Lower leg skin (tissue), 3 donors: ENCODE data around the gene NFE2L1.

Experiments used
- POLR2A ChIP-seq, 2 donors: fragments of 450-650 bp; IDR thresholded peaks; one replicate each; pipeline ENCODE4 v1.6.1; 2016 to 2017; ENCODE audit warnings: antibody characterized with exemption in 2 of 2, mild to moderate bottlenecking in 1 of 2, moderate library complexity in 1 of 2
- TF ChIP-seq, protein P1 (sequence below), 3 donors: fragments of 450-650 bp; IDR thresholded peaks; one replicate each; pipeline ENCODE4 v1.5.1; 2016; ENCODE audit warnings: antibody characterized with exemption in 3 of 3, mild to moderate bottlenecking in 3 of 3, moderate library complexity in 2 of 3

DNA sequence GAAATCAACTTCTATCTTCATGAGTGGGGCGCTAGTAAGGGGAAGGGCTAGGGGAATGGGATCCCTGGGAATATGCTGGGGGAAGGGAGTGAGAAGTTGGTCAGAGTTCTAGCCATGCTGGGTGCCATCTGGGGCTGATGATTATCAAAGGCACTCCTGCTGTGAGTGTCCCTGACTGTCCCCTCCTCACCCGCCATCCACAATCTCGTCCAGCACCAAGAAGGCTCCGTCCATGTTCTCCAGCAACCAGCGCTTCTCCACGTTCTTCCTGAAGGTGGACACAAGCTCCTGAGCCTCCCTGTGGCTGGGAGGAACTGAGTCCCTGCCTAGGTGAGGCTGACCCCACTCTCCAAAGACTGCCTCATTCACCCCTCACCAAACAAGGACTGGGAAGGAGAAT lies 16.2 kb upstream of the NFE2L1 start:
- TF ChIP-seq, protein P1, sequence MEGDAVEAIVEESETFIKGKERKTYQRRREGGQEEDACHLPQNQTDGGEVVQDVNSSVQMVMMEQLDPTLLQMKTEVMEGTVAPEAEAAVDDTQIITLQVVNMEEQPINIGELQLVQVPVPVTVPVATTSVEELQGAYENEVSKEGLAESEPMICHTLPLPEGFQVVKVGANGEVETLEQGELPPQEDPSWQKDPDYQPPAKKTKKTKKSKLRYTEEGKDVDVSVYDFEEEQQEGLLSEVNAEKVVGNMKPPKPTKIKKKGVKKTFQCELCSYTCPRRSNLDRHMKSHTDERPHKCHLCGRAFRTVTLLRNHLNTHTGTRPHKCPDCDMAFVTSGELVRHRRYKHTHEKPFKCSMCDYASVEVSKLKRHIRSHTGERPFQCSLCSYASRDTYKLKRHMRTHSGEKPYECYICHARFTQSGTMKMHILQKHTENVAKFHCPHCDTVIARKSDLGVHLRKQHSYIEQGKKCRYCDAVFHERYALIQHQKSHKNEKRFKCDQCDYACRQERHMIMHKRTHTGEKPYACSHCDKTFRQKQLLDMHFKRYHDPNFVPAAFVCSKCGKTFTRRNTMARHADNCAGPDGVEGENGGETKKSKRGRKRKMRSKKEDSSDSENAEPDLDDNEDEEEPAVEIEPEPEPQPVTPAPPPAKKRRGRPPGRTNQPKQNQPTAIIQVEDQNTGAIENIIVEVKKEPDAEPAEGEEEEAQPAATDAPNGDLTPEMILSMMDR (IDR thresholded peaks at IDR 0.05), result no peak
- TF ChIP-seq POLR2A (IDR thresholded peaks at IDR 0.05), result no peak
